ENCODE measurements around the gene CEP44. TPM values are rescaled to one million over a fixed set of nuclear protein-coding genes. Genes with fewer than 3 reads are reported as not detected.

CEP44 gene
- total and polyA plus RNA-seq, 10 of the 15 experiments (the other 5 are each of a cell fraction or from before 2014, with no cell fraction given) = 7.6 to 19.8 (median 14.2) TPM

DNA sequence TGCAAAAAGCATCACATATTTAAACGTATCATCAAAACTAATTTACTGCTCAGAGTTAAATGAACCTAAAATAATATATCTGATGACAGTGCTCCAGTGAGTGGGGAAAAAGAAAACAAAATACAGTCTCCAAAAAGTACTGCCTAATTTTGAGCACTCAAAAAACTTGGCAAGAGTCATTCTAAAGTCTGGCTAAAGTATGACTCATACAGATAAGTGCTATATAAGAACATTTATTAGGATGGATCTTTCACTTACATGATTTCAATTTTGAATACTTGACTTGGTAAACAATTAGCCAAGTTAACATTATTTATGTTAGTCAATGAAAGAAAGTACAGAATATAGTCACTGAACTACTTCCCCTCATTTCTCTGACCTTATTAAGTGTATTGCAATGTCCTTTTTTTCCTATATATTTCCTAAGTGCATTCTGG lies 27.4 kb upstream of the CEP44 start (continued):
- TF ChIP-seq, protein P1, sequence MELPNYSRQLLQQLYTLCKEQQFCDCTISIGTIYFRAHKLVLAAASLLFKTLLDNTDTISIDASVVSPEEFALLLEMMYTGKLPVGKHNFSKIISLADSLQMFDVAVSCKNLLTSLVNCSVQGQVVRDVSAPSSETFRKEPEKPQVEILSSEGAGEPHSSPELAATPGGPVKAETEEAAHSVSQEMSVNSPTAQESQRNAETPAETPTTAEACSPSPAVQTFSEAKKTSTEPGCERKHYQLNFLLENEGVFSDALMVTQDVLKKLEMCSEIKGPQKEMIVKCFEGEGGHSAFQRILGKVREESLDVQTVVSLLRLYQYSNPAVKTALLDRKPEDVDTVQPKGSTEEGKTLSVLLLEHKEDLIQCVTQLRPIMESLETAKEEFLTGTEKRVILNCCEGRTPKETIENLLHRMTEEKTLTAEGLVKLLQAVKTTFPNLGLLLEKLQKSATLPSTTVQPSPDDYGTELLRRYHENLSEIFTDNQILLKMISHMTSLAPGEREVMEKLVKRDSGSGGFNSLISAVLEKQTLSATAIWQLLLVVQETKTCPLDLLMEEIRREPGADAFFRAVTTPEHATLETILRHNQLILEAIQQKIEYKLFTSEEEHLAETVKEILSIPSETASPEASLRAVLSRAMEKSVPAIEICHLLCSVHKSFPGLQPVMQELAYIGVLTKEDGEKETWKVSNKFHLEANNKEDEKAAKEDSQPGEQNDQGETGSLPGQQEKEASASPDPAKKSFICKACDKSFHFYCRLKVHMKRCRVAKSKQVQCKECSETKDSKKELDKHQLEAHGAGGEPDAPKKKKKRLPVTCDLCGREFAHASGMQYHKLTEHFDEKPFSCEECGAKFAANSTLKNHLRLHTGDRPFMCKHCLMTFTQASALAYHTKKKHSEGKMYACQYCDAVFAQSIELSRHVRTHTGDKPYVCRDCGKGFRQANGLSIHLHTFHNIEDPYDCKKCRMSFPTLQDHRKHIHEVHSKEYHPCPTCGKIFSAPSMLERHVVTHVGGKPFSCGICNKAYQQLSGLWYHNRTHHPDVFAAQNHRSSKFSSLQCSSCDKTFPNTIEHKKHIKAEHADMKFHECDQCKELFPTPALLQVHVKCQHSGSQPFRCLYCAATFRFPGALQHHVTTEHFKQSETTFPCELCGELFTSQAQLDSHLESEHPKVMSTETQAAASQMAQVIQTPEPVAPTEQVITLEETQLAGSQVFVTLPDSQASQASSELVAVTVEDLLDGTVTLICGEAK (IDR thresholded peaks at IDR 0.05; ENCODE audit: borderline replicate concordance) = no peak
- TF ChIP-seq, protein P2, sequence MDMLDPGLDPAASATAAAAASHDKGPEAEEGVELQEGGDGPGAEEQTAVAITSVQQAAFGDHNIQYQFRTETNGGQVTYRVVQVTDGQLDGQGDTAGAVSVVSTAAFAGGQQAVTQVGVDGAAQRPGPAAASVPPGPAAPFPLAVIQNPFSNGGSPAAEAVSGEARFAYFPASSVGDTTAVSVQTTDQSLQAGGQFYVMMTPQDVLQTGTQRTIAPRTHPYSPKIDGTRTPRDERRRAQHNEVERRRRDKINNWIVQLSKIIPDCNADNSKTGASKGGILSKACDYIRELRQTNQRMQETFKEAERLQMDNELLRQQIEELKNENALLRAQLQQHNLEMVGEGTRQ (IDR thresholded peaks at IDR 0.05; ENCODE audit: borderline replicate concordance, low read depth, low read length) = no peak
- TF ChIP-seq SMAD1 (IDR thresholded peaks at IDR 0.05; ENCODE audit: low read depth, partially characterized antibody) = no peak
- no peak for TF ChIP-seq NR2C1 (IDR thresholded peaks at IDR 0.05)
- TF ChIP-seq IRF4 (IDR thresholded peaks at IDR 0.05; ENCODE audit: low read depth, low read length) = no peak
- no peak for TF ChIP-seq TARDBP (IDR thresholded peaks at IDR 0.05; ENCODE audit: borderline replicate concordance)
- TF ChIP-seq, protein P3, sequence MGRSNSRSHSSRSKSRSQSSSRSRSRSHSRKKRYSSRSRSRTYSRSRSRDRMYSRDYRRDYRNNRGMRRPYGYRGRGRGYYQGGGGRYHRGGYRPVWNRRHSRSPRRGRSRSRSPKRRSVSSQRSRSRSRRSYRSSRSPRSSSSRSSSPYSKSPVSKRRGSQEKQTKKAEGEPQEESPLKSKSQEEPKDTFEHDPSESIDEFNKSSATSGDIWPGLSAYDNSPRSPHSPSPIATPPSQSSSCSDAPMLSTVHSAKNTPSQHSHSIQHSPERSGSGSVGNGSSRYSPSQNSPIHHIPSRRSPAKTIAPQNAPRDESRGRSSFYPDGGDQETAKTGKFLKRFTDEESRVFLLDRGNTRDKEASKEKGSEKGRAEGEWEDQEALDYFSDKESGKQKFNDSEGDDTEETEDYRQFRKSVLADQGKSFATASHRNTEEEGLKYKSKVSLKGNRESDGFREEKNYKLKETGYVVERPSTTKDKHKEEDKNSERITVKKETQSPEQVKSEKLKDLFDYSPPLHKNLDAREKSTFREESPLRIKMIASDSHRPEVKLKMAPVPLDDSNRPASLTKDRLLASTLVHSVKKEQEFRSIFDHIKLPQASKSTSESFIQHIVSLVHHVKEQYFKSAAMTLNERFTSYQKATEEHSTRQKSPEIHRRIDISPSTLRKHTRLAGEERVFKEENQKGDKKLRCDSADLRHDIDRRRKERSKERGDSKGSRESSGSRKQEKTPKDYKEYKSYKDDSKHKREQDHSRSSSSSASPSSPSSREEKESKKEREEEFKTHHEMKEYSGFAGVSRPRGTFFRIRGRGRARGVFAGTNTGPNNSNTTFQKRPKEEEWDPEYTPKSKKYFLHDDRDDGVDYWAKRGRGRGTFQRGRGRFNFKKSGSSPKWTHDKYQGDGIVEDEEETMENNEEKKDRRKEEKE (IDR thresholded peaks at IDR 0.05) = no peak
- TF ChIP-seq SUPT20H (IDR thresholded peaks at IDR 0.05; ENCODE audit: borderline replicate concordance, control insufficient read depth, low read depth, low read length) = no peak
